ENCODE measurements around the gene RESP18.

- TF ChIP-seq POLR2AphosphoS5 (IDR thresholded peaks at IDR 0.05; ENCODE audit: low read depth, low read length) = no peak
- TF ChIP-seq POLR2A (IDR thresholded peaks at IDR 0.05; ENCODE audit: low read depth, low read length) = no peak
- TF ChIP-seq SPI1 (IDR thresholded peaks at IDR 0.05; ENCODE audit: low read depth, low read length) = no peak
- no peak for TF ChIP-seq TAF1 (IDR thresholded peaks at IDR 0.05; ENCODE audit: low read depth, low read length)
- no peak for TF ChIP-seq POU2F2 (IDR thresholded peaks at IDR 0.05; ENCODE audit: low read depth, low read length)
These were observed at the start of gene RESP18 for GRCh38 chr2:219332542-219332941.

All from GM12891 (cell line).